Nephron (organoid): ENCODE measurements around the gene CDC25B.
"Not testable (repeated sequence)": the region's sequence is repeated elsewhere in the genome, so short reads cannot be mapped to it uniquely, and the experiment has no call there.

Experiments used
- H3K27ac Mint-ChIP-seq, 3 experiments: 2 replicates each; pipeline ENCODE4 v1.8.0; 2020; ENCODE audit warnings: mixed read lengths in 3 of 3, mild to moderate bottlenecking in 2 of 3, moderate library complexity in 1 of 3
- H3K27me3 Mint-ChIP-seq: 2 replicates; pipeline ENCODE4 v1.8.0; 2021; ENCODE audit warnings: low read depth, mild to moderate bottlenecking, moderate library complexity, mixed read lengths
- H3K36me3 Mint-ChIP-seq: 2 replicates; pipeline ENCODE4 v1.8.0; 2020; ENCODE audit warnings: low read depth, mixed read lengths
- H3K4me1 Mint-ChIP-seq: 2 replicates; pipeline ENCODE4 v1.8.0; 2020; ENCODE audit warnings: mixed read lengths
- H3K4me3 Mint-ChIP-seq, 3 experiments: 2 replicates each; pipeline ENCODE4 v1.8.0; 2020; ENCODE audit warnings: mild to moderate bottlenecking in 3 of 3, mixed read lengths in 3 of 3, moderate library complexity in 2 of 3
- H3K9me3 Mint-ChIP-seq: 2 replicates; pipeline ENCODE4 v1.8.0; 2020; ENCODE audit warnings: mixed read lengths
- TF ChIP-seq, protein P1 (sequence below), 3 experiments: fragments of 200-600 bp; sonication (generic); IDR thresholded peaks; one replicate each; pipeline ENCODE4 v1.5.0; 2021; ENCODE audit warnings: antibody characterized with exemption in 3 of 3; ENCODE audit not compliant: unreplicated experiment in 3 of 3

The CDC25B gene

GRCh38 chr20:3836132-3836531 lies 40.0 kb downstream of the CDC25B start:
- Mint-ChIP-seq H3K4me1 (no peaks in the 10 kb centered on the region), H3K9me3 (no peaks in the 10 kb centered on the region)

GRCh38 chr20:3839328-3839727 lies 43.2 kb downstream of the CDC25B start:
- Mint-ChIP-seq H3K27ac (no peak overlapping the region), H3K27me3 (no peaks in the 10 kb centered on the region), H3K9me3 (no peaks in the 10 kb centered on the region), H3K4me3 (no peak overlapping the region), H3K4me1 (no peaks in the 10 kb centered on the region), H3K36me3 (peaks cover 15% of the 10 kb centered on the region)
- TF ChIP-seq, protein P1, sequence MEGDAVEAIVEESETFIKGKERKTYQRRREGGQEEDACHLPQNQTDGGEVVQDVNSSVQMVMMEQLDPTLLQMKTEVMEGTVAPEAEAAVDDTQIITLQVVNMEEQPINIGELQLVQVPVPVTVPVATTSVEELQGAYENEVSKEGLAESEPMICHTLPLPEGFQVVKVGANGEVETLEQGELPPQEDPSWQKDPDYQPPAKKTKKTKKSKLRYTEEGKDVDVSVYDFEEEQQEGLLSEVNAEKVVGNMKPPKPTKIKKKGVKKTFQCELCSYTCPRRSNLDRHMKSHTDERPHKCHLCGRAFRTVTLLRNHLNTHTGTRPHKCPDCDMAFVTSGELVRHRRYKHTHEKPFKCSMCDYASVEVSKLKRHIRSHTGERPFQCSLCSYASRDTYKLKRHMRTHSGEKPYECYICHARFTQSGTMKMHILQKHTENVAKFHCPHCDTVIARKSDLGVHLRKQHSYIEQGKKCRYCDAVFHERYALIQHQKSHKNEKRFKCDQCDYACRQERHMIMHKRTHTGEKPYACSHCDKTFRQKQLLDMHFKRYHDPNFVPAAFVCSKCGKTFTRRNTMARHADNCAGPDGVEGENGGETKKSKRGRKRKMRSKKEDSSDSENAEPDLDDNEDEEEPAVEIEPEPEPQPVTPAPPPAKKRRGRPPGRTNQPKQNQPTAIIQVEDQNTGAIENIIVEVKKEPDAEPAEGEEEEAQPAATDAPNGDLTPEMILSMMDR (IDR thresholded peaks at IDR 0.05; ENCODE audit: unreplicated experiment in 3 of 3): no peak

More at GRCh38 chr20:3836132-3836531, 40.0 kb downstream of the CDC25B start:
- Mint-ChIP-seq H3K36me3 (peaks cover 15% of the 10 kb centered on the region), H3K4me3 (no peak overlapping the region), H3K27me3 (no peaks in the 10 kb centered on the region), H3K27ac (no peak overlapping the region)
- TF ChIP-seq, protein P1 (IDR thresholded peaks at IDR 0.05; ENCODE audit: unreplicated experiment in 3 of 3): no peak

DNA sequence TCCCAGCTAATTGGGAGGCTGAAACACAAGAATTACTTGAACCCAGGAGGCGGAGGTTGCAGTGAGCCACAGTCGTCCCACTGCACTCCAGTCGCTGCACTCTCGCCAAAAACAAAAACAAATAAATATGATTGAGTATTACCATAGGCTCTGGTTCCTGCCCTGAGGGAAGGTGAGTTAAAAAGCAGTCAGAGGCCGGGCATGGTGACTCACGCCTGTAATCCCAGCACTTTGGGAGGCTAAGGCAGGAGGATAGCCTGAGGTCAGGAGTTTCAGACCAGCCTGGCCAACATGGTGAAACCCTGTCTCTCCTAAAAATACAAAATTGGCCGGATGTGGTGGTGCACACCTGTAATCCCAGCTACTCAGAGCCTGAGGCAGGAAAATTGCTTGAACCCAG lies 44.1 kb downstream of the CDC25B start:
- not testable (repeated sequence) for H3K27me3 Mint-ChIP-seq, H3K27ac Mint-ChIP-seq, H3K4me3 Mint-ChIP-seq, H3K9me3 Mint-ChIP-seq, H3K4me1 Mint-ChIP-seq
- peaks cover 15% of the 10 kb centered on the region for H3K36me3 Mint-ChIP-seq

DNA sequence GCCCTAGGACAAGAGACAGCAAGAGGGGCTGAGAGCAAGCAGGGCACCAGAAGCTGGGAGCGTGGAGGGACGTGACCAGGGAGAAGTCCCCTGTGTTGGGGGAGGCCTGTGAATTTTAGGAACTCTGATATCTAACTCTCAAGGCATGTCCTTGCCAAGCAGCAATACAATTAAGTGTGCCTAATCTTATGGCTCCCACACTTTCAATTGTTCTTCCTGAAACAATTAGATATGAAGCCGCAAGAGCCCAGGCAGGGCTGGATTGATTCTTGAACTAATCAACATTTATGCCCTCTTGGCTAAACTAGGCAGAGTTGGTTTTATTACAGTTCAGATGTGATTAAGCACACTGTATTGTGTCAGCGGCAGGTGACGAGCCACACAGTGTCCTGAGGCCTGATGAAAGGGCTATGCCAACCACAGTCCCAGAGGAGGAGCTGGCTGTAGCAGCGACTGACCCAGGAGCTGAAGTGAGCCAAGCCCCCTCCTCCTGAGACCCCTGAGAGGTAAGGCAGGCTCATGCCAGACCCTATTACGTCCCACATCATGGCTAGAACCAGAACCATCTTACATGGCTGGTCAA lies 46.3 kb downstream of the CDC25B start:
- H3K27ac Mint-ChIP-seq: no peak overlapping the region
- no peaks in the 10 kb centered on the region for H3K9me3 Mint-ChIP-seq
- no peaks in the 10 kb centered on the region for H3K27me3 Mint-ChIP-seq
- H3K4me3 Mint-ChIP-seq: peak overlapping the region in 1 of 3 experiments; percentile 32
- H3K4me1 Mint-ChIP-seq: no peaks in the 10 kb centered on the region
- TF ChIP-seq, protein P1 (IDR thresholded peaks at IDR 0.05; ENCODE audit: unreplicated experiment in 3 of 3): no peak
- peaks cover 5% of the 10 kb centered on the region for H3K36me3 Mint-ChIP-seq

GRCh38 chr20:3843490-3843889 lies 47.4 kb downstream of the CDC25B start:
- Mint-ChIP-seq H3K27me3 (no peaks in the 10 kb centered on the region), H3K4me3 (peak overlapping the region in 2 of 3 experiments; percentile 30 to 59), H3K9me3 (no peaks in the 10 kb centered on the region), H3K4me1 (peaks cover 2% of the 10 kb centered on the region), H3K27ac (no peak overlapping the region), H3K36me3 (peaks cover 5% of the 10 kb centered on the region)
- TF ChIP-seq, protein P1 (IDR thresholded peaks at IDR 0.05; ENCODE audit: unreplicated experiment in 3 of 3): no peak

DNA sequence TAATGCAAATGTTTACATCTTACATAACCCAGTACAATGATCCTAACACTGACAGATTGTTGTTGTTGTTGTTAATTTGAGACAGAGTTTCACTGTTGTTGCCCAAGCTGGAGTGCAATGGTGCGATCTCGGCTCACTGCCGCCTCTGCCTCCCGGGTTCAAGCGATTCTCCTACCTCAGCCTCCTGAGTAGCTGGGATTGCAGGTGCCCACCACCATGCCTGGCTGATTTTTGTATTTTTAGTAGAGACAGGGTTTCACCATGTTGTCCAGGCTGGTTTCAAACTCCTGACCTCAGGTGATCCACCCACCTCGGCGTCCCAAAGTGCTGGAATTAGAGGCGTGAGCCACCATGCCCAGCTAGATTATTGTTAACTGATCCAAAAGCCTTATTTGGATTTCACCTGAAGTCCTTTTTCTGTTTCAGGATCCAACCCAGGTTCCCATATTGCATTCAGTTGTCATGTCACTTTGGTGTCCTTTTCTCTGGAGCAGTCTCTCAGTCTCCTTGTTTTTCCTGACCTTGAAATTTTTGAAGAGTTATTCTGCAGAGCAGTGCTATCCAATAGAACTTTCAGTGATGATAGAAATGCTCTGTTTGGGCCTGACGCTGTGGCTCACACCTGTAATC lies 48.0 kb downstream of the CDC25B start:
- not testable (repeated sequence) for H3K27ac Mint-ChIP-seq, H3K27me3 Mint-ChIP-seq, H3K36me3 Mint-ChIP-seq, H3K9me3 Mint-ChIP-seq, H3K4me1 Mint-ChIP-seq
- H3K4me3 Mint-ChIP-seq: peak overlapping the region in 2 of 3 experiments; percentile 56 to 58

- Mint-ChIP-seq H3K27me3 (no peaks in the 10 kb centered on the region), H3K36me3 (no peaks in the 10 kb centered on the region), H3K9me3 (no peaks in the 10 kb centered on the region), H3K27ac (peak overlapping the region; percentile 53 to 88 (median 81)), H3K4me3 (peak overlapping the region; percentile 87 to 93 (median 91)), H3K4me1 (peaks cover 13% of the 10 kb centered on the region)
- TF ChIP-seq, protein P1 (IDR thresholded peaks at IDR 0.05; ENCODE audit: unreplicated experiment in 3 of 3): no peak
Measured at GRCh38 chr20:3846378-3846739, 50.2 kb downstream of the CDC25B start.
